Large intestine (tissue), 3 donors: ENCODE data around the gene INPP5A. TPM values are rescaled to one million over a fixed set of nuclear protein-coding genes. Genes with fewer than 3 reads are reported as not detected.

ENCODE experiments used
- DNase-seq, 2 donors: peaks; one replicate each; pipeline versions ENCODE4 v3.0.0 to v3.0.0-alpha.2; 2013
- H3K27ac ChIP-seq: one replicate; pipeline ENCODE4 v1.5.1; 2013; ENCODE audit warnings: low read length
- H3K27me3 ChIP-seq: 2 replicates; pipeline ENCODE4 v1.6.1; 2013; ENCODE audit warnings: low read length; ENCODE audit not compliant: control insufficient read depth, insufficient read depth
- H3K36me3 ChIP-seq: 2 replicates; pipeline ENCODE4 v1.6.1; 2013; ENCODE audit warnings: low read length; ENCODE audit not compliant: control insufficient read depth, insufficient read depth
- H3K4me1 ChIP-seq: one replicate; pipeline ENCODE4 v1.6.1; 2013; ENCODE audit warnings: low read length; ENCODE audit not compliant: control insufficient read depth, insufficient read depth
- H3K4me3 ChIP-seq: one replicate; pipeline ENCODE4 v1.5.1; 2013; ENCODE audit warnings: low read length
- H3K9me3 ChIP-seq: one replicate; pipeline ENCODE4 v1.6.1; 2013; ENCODE audit warnings: mild to moderate bottlenecking, low read depth, low read length, moderate library complexity; ENCODE audit not compliant: control insufficient read depth
- WGBS: methylation state at CpG from one replicate; pipeline ENCODE4 v1.1.5; 2013; ENCODE audit warnings: low lambda C conversion rate; ENCODE audit not compliant: insufficient coverage; 5-methylcytosine and 5-hydroxymethylcytosine counted together
- polyA plus RNA-seq: library from polyadenylated mRNA; unstranded; fragments of 120-200 nt; gene quantifications from one replicate; pipeline ENCODE4 v1.2.1, GENCODE V29; 2013

INPP5A gene
- polyA plus RNA-seq, 1 donor, result 25.3 TPM

- Histone ChIP-seq H3K27me3 (peaks cover under 1% of the 10 kb centered on the region), H3K36me3 (no peaks in the 10 kb centered on the region), H3K4me3 (no peak overlapping the region), H3K4me1 (no peaks in the 10 kb centered on the region), H3K9me3 (peaks cover 4% of the 10 kb centered on the region), H3K27ac (no peak overlapping the region)
- no CpG with 5 or more reads among the region's 8 CpGs for WGBS
- DNase-seq, result no peak
These were observed 264.5 kb downstream of the INPP5A start for GRCh38 chr10:132802048-132802447.

- Histone ChIP-seq H3K27me3 (no peaks in the 10 kb centered on the region), H3K4me1 (no peaks in the 10 kb centered on the region), H3K4me3 (no peak overlapping the region), H3K9me3 (peaks cover 8% of the 10 kb centered on the region), H3K36me3 (no peaks in the 10 kb centered on the region), H3K27ac (no peak overlapping the region)
- no peak for DNase-seq
- WGBS, result no CpG with 5 or more reads among the region's 16 CpGs
These were observed 265.2 kb downstream of the INPP5A start for GRCh38 chr10:132802694-132803320.

GRCh38 chr10:132803416-132804210 lies 266.0 kb downstream of the INPP5A start:
- Histone ChIP-seq H3K9me3 (peaks cover 8% of the 10 kb centered on the region), H3K27ac (no peak overlapping the region), H3K4me3 (no peak overlapping the region), H3K36me3 (no peaks in the 10 kb centered on the region), H3K27me3 (peaks cover 3% of the 10 kb centered on the region), H3K4me1 (no peaks in the 10 kb centered on the region)
- WGBS, result no CpG with 5 or more reads among the region's 34 CpGs
- DNase-seq, result no peak

GRCh38 chr10:132804287-132804686 lies 266.7 kb downstream of the INPP5A start:
- DNase-seq, result no peak
- H3K4me1 ChIP-seq, result no peaks in the 10 kb centered on the region
- no peak overlapping the region for H3K27ac ChIP-seq
- no peak overlapping the region for H3K4me3 ChIP-seq
- H3K9me3 ChIP-seq, result peaks cover 8% of the 10 kb centered on the region
- H3K36me3 ChIP-seq, result no peaks in the 10 kb centered on the region
- H3K27me3 ChIP-seq, result peaks cover 3% of the 10 kb centered on the region
- 95% methylated on average over 4 of the region's 11 CpGs for WGBS

- no peaks in the 10 kb centered on the region for H3K36me3 ChIP-seq
- H3K4me3 ChIP-seq, result no peak overlapping the region
- H3K9me3 ChIP-seq, result peaks cover 8% of the 10 kb centered on the region
- H3K27ac ChIP-seq, result no peak overlapping the region
- DNase-seq, result no peak
- peaks cover 3% of the 10 kb centered on the region for H3K27me3 ChIP-seq
- no peaks in the 10 kb centered on the region for H3K4me1 ChIP-seq
- 40% methylated on average over 2 of the region's 23 CpGs for WGBS
These were observed 267.3 kb downstream of the INPP5A start for GRCh38 chr10:132804785-132805426.

- Histone ChIP-seq H3K27me3 (peaks cover 3% of the 10 kb centered on the region), H3K9me3 (peaks cover 8% of the 10 kb centered on the region), H3K4me1 (no peaks in the 10 kb centered on the region), H3K36me3 (no peaks in the 10 kb centered on the region), H3K4me3 (no peak overlapping the region), H3K27ac (no peak overlapping the region)
- WGBS, result no CpG with 5 or more reads among the region's 21 CpGs
- DNase-seq, result no peak
These were observed 268.0 kb downstream of the INPP5A start for GRCh38 chr10:132805599-132805998.

GRCh38 chr10:132806110-132806509 lies 268.5 kb downstream of the INPP5A start:
- Histone ChIP-seq H3K4me1 (no peaks in the 10 kb centered on the region), H3K4me3 (no peak overlapping the region), H3K27me3 (peaks cover 3% of the 10 kb centered on the region), H3K27ac (no peak overlapping the region), H3K36me3 (no peaks in the 10 kb centered on the region), H3K9me3 (peaks cover 8% of the 10 kb centered on the region)
- no peak for DNase-seq
- 73% methylated on average over 3 of the region's 7 CpGs for WGBS

GRCh38 chr10:132806561-132807003 lies 269.0 kb downstream of the INPP5A start:
- no peaks in the 10 kb centered on the region for H3K36me3 ChIP-seq
- peaks cover 8% of the 10 kb centered on the region for H3K9me3 ChIP-seq
- H3K27ac ChIP-seq, result no peak overlapping the region
- H3K27me3 ChIP-seq, result peaks cover 3% of the 10 kb centered on the region
- no peak for DNase-seq
- no peaks in the 10 kb centered on the region for H3K4me1 ChIP-seq
- whole genome bisulfite sequencing, result no CpG with 5 or more reads among the region's 25 CpGs
- no peak overlapping the region for H3K4me3 ChIP-seq

GRCh38 chr10:132807621-132808049 lies 270.0 kb downstream of the INPP5A start:
- Histone ChIP-seq H3K27ac (no peak overlapping the region), H3K9me3 (peaks cover 5% of the 10 kb centered on the region), H3K4me3 (no peak overlapping the region), H3K27me3 (peaks cover 3% of the 10 kb centered on the region), H3K36me3 (no peaks in the 10 kb centered on the region), H3K4me1 (no peaks in the 10 kb centered on the region)
- no peak for DNase-seq
- WGBS, result no CpG with 5 or more reads among the region's 27 CpGs

GRCh38 chr10:132808383-132809231 lies 271.0 kb downstream of the INPP5A start:
- Histone ChIP-seq H3K27me3 (peaks cover 3% of the 10 kb centered on the region), H3K27ac (no peak overlapping the region), H3K9me3 (peaks cover 5% of the 10 kb centered on the region), H3K36me3 (no peaks in the 10 kb centered on the region), H3K4me3 (no peak overlapping the region), H3K4me1 (no peaks in the 10 kb centered on the region)
- no peak for DNase-seq
- no CpG with 5 or more reads among the region's 42 CpGs for WGBS
